Measurements from ENCODE around the gene BTBD9.

DNA sequence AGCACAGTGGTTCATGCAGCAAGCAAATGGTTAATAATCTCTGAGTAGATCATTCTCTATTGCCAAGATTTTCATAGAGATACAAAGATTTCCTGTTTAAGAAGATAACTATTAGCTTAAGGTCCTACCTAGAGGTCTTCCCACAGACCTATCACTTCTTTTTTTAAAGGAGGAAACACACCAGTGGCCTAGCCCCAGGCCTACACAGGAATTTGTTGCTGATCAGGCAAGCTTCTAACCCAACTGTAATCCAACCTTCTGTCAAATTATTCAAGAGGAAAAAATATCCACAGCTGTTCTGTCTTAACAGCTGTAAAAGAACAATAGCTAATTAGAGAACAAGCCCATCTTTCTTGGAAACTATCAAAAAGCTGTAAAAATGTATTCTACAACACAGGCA lies 332.8 kb downstream of the BTBD9 start:
- TF ChIP-seq, protein P1, sequence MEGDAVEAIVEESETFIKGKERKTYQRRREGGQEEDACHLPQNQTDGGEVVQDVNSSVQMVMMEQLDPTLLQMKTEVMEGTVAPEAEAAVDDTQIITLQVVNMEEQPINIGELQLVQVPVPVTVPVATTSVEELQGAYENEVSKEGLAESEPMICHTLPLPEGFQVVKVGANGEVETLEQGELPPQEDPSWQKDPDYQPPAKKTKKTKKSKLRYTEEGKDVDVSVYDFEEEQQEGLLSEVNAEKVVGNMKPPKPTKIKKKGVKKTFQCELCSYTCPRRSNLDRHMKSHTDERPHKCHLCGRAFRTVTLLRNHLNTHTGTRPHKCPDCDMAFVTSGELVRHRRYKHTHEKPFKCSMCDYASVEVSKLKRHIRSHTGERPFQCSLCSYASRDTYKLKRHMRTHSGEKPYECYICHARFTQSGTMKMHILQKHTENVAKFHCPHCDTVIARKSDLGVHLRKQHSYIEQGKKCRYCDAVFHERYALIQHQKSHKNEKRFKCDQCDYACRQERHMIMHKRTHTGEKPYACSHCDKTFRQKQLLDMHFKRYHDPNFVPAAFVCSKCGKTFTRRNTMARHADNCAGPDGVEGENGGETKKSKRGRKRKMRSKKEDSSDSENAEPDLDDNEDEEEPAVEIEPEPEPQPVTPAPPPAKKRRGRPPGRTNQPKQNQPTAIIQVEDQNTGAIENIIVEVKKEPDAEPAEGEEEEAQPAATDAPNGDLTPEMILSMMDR (IDR thresholded peaks at IDR 0.05), result no peak
- TF ChIP-seq POLR2AphosphoS5 (IDR thresholded peaks at IDR 0.05; ENCODE audit: insufficient read depth in 1 of 2, low read depth in 1 of 2) (no peak), POLR2A (IDR thresholded peaks at IDR 0.05) (no peak)

All from vagina (tissue), 2 donors.